ENCODE results near the gene TBC1D17.

TBC1D17 gene

DNA sequence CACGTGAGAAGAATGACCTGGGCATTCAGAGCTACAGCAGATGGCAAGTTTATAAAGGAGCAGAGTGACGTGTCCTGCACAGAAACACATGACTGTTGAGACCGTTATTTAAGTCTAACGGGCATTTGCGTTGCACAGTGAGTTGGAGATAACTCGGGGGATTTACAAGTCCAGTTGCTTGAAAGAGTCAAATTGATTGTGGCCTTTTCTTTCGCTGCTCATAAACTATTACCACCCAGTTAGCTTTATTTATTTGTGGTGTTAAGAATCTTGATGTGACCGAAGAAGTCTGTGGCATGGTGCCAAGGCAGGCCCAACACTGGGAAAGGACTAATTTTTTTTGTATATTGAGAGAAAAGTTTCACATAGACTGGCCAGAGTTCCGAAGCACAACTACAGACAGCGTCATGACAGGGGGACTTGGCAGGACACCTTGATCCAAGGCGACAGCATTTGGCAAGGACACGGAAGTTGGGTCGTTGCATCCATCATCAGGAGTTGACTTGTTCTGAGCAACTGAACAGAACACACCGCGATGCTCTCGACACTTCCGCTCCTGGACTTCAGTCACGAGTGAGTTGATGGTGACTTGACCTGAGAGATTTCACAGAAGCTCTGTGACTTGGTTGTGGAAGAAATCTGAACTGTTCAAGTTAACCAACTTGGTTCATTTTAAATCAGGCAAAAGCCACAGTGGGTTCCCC is 38.5 kb upstream of the TBC1D17 start:
- Histone ChIP-seq H3K4me1 (ENCODE audit: insufficient read depth, low read length) (no peaks in the 10 kb centered on the region), H3K36me3 (ENCODE audit: insufficient read depth, low read length) (peaks cover 54% of the 10 kb centered on the region), H3K9me3 (ENCODE audit: low read length) (no peaks in the 10 kb centered on the region), H3K4me3 (ENCODE audit: low read depth in 1 of 2, low read length in 2 of 2) (no peak overlapping the region), H3K27ac (ENCODE audit: low read depth, low read length) (peak overlapping the region; percentile 57), H3K9ac (ENCODE audit: low read length) (no peak overlapping the region), H3K27me3 (ENCODE audit: control insufficient read depth in 1 of 2, insufficient read depth in 2 of 2, low read length in 2 of 2) (no peaks in the 10 kb centered on the region)

DNA sequence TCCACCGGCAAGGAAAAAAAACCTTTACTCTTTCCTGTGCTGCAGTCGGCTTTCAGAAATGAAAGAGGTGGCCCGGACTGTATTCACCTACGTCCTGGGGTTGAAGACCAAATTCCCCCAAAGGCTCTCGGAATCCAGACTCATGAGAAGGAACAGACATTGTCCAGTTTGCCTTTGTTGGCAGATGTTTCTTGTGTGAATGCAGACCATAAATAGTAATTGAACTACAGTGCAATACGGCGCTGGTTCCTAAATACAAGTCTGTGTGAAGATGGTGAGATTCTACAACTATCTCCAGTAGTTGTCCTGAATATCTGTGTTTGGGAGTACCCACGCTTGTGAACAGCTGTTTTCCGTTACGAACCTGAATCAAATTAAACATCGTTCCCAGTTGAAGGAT is 37.8 kb upstream of the TBC1D17 start:
- H3K36me3 ChIP-seq (ENCODE audit: insufficient read depth, low read length): peaks cover 47% of the 10 kb centered on the region

DNA sequence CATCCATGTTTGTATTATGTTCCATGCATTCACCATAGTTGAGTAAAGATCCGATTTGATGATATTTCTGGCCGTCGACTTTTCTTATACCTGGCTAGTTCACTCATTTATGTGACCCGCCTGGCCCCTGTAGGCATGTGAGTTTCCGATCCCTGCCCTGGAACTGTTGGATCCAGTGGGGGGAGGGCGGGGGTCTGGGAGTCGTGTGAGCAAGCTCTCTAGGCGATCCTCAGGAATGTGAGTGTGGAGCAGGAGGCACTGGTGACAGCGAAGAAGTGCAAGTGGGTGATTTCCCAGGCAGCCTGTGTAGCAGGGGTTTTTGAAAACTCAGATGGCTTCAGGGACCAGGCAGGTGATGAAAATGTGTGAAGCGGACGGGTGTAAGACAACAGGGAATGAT is 37.2 kb upstream of the TBC1D17 start:
- peaks cover 41% of the 10 kb centered on the region for H3K36me3 ChIP-seq (ENCODE audit: insufficient read depth, low read length)
- H3K27ac ChIP-seq (ENCODE audit: low read depth, low read length): peak overlapping the region; percentile 43

More for the DNA sequence above, 37.8 kb upstream of the TBC1D17 start:
- Histone ChIP-seq H3K4me1 (ENCODE audit: insufficient read depth, low read length) (no peaks in the 10 kb centered on the region), H3K4me3 (ENCODE audit: low read depth in 1 of 2, low read length in 2 of 2) (no peak overlapping the region), H3K27me3 (ENCODE audit: control insufficient read depth in 1 of 2, insufficient read depth in 2 of 2, low read length in 2 of 2) (no peaks in the 10 kb centered on the region), H3K27ac (ENCODE audit: low read depth, low read length) (peak overlapping the region; percentile 50), H3K9me3 (ENCODE audit: low read length) (no peaks in the 10 kb centered on the region), H3K9ac (ENCODE audit: low read length) (no peak overlapping the region)

DNA sequence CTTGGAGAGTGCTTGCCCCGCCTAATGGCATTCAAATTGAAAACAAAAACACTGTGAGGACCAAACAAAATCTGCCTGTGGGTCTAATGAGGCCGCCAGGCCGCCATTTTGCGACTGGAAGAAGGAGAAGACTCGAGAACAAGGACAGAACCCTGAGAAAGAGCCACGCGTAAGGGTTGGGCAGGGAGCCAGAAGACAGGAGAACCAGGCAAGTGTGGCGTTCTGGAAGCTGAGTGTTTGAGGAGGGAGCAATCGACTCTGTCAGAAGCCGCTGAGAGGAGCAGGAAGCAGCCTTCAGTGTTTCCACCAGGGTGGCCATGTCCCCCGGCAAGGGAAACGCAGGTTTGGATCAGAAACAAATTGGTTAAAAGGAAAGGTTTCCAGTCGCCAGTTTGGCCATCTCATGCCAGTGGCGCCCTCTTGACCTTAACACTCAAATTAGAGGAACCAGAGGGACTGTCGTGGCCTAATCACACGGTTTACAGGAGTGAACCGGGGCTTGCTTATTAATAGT is 36.7 kb upstream of the TBC1D17 start:
- H3K27ac ChIP-seq (ENCODE audit: low read depth, low read length): no peak overlapping the region
- H3K9me3 ChIP-seq (ENCODE audit: low read length): no peaks in the 10 kb centered on the region
- no peaks in the 10 kb centered on the region for H3K27me3 ChIP-seq (ENCODE audit: control insufficient read depth in 1 of 2, insufficient read depth in 2 of 2, low read length in 2 of 2)
- no peak overlapping the region for H3K9ac ChIP-seq (ENCODE audit: low read length)
- H3K4me3 ChIP-seq (ENCODE audit: low read depth in 1 of 2, low read length in 2 of 2): no peak overlapping the region
- no peaks in the 10 kb centered on the region for H3K4me1 ChIP-seq (ENCODE audit: insufficient read depth, low read length)
- H3K36me3 ChIP-seq (ENCODE audit: insufficient read depth, low read length): peaks cover 36% of the 10 kb centered on the region

More for the DNA sequence above, 37.2 kb upstream of the TBC1D17 start:
- no peak overlapping the region for H3K9ac ChIP-seq (ENCODE audit: low read length)
- H3K9me3 ChIP-seq (ENCODE audit: low read length): no peaks in the 10 kb centered on the region
- H3K4me1 ChIP-seq (ENCODE audit: insufficient read depth, low read length): no peaks in the 10 kb centered on the region
- no peak overlapping the region for H3K4me3 ChIP-seq (ENCODE audit: low read depth in 1 of 2, low read length in 2 of 2)
- H3K27me3 ChIP-seq (ENCODE audit: control insufficient read depth in 1 of 2, insufficient read depth in 2 of 2, low read length in 2 of 2): no peaks in the 10 kb centered on the region

DNA sequence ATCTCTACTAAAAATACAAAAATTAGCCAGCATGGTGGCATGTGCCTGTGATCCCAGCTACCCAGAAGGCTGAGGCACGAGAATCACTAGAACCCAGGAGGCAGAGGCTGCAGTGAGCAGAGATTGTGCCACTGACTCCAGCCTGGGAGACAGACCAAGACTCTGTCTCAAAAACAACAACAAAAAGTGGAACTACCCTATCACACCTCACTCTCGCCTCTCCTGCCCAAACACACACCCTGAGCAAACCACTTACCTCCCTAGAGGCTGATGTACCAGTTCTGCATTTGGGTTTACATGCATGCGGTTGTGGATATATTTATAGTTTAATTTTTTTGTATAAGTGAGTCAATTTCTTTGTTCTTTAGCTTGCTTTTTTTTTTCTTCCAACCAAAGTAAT is 34.2 kb upstream of the TBC1D17 start:
- no peak overlapping the region for H3K9ac ChIP-seq (ENCODE audit: low read length)
- no peak overlapping the region for H3K4me3 ChIP-seq (ENCODE audit: low read depth in 1 of 2, low read length in 2 of 2)
- H3K27me3 ChIP-seq (ENCODE audit: control insufficient read depth in 1 of 2, insufficient read depth in 2 of 2, low read length in 2 of 2): no peaks in the 10 kb centered on the region
- H3K36me3 ChIP-seq (ENCODE audit: insufficient read depth, low read length): peaks cover 12% of the 10 kb centered on the region
- H3K27ac ChIP-seq (ENCODE audit: low read depth, low read length): no peak overlapping the region
- H3K9me3 ChIP-seq (ENCODE audit: low read length): no peaks in the 10 kb centered on the region
- H3K4me1 ChIP-seq (ENCODE audit: insufficient read depth, low read length): no peaks in the 10 kb centered on the region

DNA sequence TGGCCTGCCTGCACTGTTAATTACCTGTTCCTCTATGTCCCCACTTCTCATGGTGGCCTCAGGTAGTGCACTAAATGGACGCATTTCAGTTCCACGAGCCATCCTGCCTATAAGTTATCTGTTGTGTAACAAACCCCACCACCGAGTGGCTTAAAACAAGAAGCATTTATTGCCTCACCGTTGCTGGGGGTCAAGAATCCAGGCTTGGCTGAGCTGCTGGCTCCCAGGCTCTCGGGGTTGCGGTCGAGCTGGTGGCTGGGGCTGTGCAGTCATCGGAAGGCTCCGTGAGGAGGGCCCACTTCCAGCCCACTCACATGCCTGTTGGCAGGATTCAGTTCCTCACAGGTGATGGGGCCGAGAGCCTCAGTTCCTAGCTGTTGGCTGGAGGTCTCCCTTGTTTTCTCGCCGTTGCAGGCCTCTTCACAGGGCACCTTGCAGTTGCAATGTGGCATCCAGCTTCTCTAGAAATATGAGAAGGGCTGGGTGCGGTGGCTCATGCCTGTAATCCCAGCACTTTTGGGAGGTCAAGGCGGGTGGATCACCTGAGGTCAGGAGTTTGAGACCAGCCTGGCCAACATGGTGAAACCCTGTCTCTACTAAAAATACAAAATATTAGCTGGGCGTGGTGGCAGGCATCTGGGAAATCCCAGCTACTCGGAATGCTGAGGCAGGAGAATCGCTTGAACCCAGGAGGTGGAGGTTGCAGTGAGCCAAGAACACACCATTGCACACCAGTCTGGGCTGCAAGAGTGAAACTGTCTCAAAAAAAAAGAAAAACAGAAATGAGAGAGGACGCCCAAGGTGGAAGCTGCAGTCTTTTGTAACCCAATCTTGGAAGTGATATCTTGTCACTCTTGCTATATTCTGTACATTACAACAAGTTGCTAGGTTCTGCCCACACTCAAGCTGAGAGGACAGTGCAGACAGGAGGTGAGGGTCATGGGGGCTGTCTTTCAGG is 33.1 kb upstream of the TBC1D17 start:
- Histone ChIP-seq H3K9ac (ENCODE audit: low read length) (no peak overlapping the region), H3K27me3 (ENCODE audit: control insufficient read depth in 1 of 2, insufficient read depth in 2 of 2, low read length in 2 of 2) (no peaks in the 10 kb centered on the region), H3K36me3 (ENCODE audit: insufficient read depth, low read length) (peaks cover 2% of the 10 kb centered on the region), H3K27ac (ENCODE audit: low read depth, low read length) (no peak overlapping the region), H3K4me3 (ENCODE audit: low read depth in 1 of 2, low read length in 2 of 2) (no peak overlapping the region), H3K9me3 (ENCODE audit: low read length) (no peaks in the 10 kb centered on the region), H3K4me1 (ENCODE audit: insufficient read depth, low read length) (no peaks in the 10 kb centered on the region)

DNA sequence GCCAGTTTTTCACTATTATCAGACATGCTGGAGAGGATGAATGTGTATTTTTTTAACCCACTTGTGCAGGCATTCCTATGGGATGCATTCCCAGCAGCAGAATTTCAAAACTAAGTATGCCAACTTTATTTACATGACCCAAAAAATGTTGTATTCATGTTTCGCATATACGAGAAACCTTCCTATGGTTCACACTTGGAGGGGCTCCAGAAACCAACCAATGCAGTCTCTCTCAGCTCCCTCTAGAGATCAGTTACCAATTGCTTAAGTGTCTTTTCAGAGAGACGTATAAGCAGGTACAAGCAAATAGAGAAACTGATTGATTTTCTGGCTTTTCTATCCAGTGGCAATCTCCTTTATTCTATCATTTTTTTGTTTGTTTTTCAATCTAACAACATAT is 32.1 kb upstream of the TBC1D17 start:
- Histone ChIP-seq H3K36me3 (ENCODE audit: insufficient read depth, low read length) (no peaks in the 10 kb centered on the region), H3K27ac (ENCODE audit: low read depth, low read length) (no peak overlapping the region), H3K27me3 (ENCODE audit: control insufficient read depth in 1 of 2, insufficient read depth in 2 of 2, low read length in 2 of 2) (no peaks in the 10 kb centered on the region), H3K9me3 (ENCODE audit: low read length) (no peaks in the 10 kb centered on the region), H3K4me3 (ENCODE audit: low read depth in 1 of 2, low read length in 2 of 2) (no peak overlapping the region), H3K4me1 (ENCODE audit: insufficient read depth, low read length) (peaks cover 7% of the 10 kb centered on the region), H3K9ac (ENCODE audit: low read length) (no peak overlapping the region)

DNA sequence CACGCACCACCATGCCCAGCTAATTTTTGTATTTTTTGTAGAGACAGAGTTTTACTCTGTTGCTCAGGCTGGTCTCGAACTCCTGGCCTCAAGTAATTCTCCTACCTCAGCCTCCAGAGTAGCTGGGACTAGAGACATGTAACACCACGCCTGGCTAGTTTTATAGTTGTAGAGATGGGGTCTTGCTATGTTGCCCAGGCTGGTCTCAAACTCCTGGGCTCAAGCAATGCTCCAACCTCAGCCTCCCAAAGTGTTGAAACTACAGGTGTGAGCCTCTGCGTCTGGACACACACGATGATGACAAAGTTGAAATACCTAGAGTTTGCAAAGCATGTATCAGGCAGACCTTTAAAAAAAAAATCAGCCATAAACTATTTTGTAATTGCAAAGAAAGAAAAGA is 31.1 kb upstream of the TBC1D17 start:
- H3K9me3 ChIP-seq (ENCODE audit: low read length): no peaks in the 10 kb centered on the region
- H3K27ac ChIP-seq (ENCODE audit: low read depth, low read length): no peak overlapping the region
- H3K4me3 ChIP-seq (ENCODE audit: low read depth in 1 of 2, low read length in 2 of 2): no peak overlapping the region
- H3K4me1 ChIP-seq (ENCODE audit: insufficient read depth, low read length): peaks cover 7% of the 10 kb centered on the region
- H3K9ac ChIP-seq (ENCODE audit: low read length): no peak overlapping the region
- H3K27me3 ChIP-seq (ENCODE audit: control insufficient read depth in 1 of 2, insufficient read depth in 2 of 2, low read length in 2 of 2): no peaks in the 10 kb centered on the region
- H3K36me3 ChIP-seq (ENCODE audit: insufficient read depth, low read length): no peaks in the 10 kb centered on the region

DNA sequence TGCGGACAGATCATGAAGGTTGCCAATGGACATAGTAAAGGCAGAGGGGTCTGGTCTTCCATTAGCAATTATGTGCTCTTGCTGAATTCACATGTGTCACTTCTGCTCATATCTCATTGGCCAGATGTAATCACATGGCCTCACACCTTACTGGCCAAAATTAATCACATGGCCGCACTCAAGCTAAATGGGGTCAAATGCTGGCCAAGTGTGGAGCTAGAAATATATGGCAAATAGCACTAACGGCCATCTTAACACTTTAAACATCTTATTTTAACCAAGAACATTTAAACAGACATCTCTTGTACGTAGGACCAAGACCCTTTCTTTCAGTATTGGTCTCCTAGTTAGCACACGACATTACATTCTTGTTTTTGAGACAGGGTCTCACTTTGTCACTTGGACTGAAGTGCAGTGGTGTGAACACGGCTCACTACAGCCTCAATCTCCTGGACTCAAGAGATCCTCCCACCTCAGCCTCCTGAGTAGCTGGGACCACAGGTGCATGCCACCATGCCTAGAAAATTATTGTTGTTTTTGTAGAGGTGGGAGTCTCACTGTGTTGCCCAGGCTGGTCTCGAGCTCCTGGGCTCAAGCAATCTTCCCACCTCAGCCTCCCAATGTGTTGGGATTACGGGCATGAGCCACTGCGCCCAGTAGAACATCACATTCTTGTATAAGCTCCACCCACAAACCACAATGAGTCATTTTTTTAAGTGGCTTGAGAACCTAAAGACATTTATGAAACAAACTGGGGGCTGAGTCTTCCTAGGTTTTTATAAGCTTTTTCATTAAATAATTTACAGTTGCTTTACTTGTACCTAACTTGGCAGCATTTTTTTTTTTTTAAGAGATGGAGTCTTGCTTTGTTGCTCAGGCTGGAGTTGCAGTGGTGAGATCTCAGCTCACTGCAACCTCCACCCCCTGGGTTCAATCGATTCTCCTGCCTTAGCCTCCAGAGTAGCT is 29.5 kb upstream of the TBC1D17 start:
- Histone ChIP-seq H3K27me3 (ENCODE audit: control insufficient read depth in 1 of 2, insufficient read depth in 2 of 2, low read length in 2 of 2) (no peaks in the 10 kb centered on the region), H3K4me3 (ENCODE audit: low read depth in 1 of 2, low read length in 2 of 2) (no peak overlapping the region), H3K36me3 (ENCODE audit: insufficient read depth, low read length) (no peaks in the 10 kb centered on the region)

DNA sequence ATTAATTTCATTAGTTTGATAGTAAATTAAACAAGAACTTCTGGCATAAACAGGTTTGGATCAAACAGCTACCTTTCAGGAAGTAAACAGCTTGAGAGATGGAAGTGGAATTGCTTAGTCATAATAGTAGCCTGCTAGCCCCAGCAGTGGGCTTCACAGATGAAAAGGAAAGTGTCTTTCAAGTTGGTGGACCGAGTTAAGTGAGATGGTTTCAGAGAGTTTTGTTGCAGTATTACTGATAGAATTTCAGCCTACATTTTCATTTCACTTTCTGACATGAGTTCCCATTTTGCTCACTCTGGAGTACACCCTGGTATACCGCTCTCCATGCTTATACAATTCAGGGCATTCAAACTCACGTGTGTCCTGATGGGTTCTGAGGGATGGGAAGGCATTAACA is 28.6 kb upstream of the TBC1D17 start:
- Histone ChIP-seq H3K4me1 (ENCODE audit: insufficient read depth, low read length) (peaks cover 27% of the 10 kb centered on the region), H3K27me3 (ENCODE audit: control insufficient read depth in 1 of 2, insufficient read depth in 2 of 2, low read length in 2 of 2) (no peaks in the 10 kb centered on the region), H3K9me3 (ENCODE audit: low read length) (no peaks in the 10 kb centered on the region), H3K9ac (ENCODE audit: low read length) (no peak overlapping the region), H3K27ac (ENCODE audit: low read depth, low read length) (no peak overlapping the region), H3K4me3 (ENCODE audit: low read depth in 1 of 2, low read length in 2 of 2) (peak overlapping the region in 1 of 2 donors; percentile 12), H3K36me3 (ENCODE audit: insufficient read depth, low read length) (no peaks in the 10 kb centered on the region)

More for the DNA sequence above, 29.5 kb upstream of the TBC1D17 start:
- no peak overlapping the region for H3K27ac ChIP-seq (ENCODE audit: low read depth, low read length)
- H3K4me1 ChIP-seq (ENCODE audit: insufficient read depth, low read length): peaks cover 18% of the 10 kb centered on the region
- no peak overlapping the region for H3K9ac ChIP-seq (ENCODE audit: low read length)
- no peaks in the 10 kb centered on the region for H3K9me3 ChIP-seq (ENCODE audit: low read length)

Data from muscle layer of colon (tissue), 2 donors.